RPMI8226 (cell line): ENCODE data around the gene ABTB2.
"Not testable (repeated sequence)": the region's sequence is repeated elsewhere in the genome, so short reads cannot be mapped to it uniquely, and the experiment has no call there.

Source experiments
- DNase-seq: peaks from one replicate; pipeline ENCODE4 v3.0.0-alpha.2; 2015

Gene ABTB2

GRCh38 chr11:34232807-34233206 lies 125.0 kb downstream of the ABTB2 start:
- DNase-seq, result no peak

GRCh38 chr11:34226210-34226609 lies 131.6 kb downstream of the ABTB2 start:
- no peak for DNase-seq

GRCh38 chr11:34225091-34225490 lies 132.7 kb downstream of the ABTB2 start:
- no peak for DNase-seq

GRCh38 chr11:34224434-34224966 lies 133.3 kb downstream of the ABTB2 start:
- no peak for DNase-seq

GRCh38 chr11:34223907-34224306 lies 133.9 kb downstream of the ABTB2 start:
- DNase-seq, result no peak

GRCh38 chr11:34223021-34223813 lies 134.6 kb downstream of the ABTB2 start:
- no peak for DNase-seq

- no peak for DNase-seq
Observed at GRCh38 chr11:34222030-34222429, 135.8 kb downstream of the ABTB2 start.

- no peak for DNase-seq
Observed at GRCh38 chr11:34219941-34220370, 137.9 kb downstream of the ABTB2 start.

GRCh38 chr11:34219279-34219678 lies 138.5 kb downstream of the ABTB2 start:
- DNase-seq, result no peak

- DNase-seq, result not testable (repeated sequence)
Observed at GRCh38 chr11:34218756-34219155, 139.1 kb downstream of the ABTB2 start.

GRCh38 chr11:34218067-34218466 lies 139.7 kb downstream of the ABTB2 start:
- DNase-seq, result no peak

- DNase-seq, result no peak
Observed at GRCh38 chr11:34216706-34217105, 141.1 kb downstream of the ABTB2 start.

- DNase-seq, result no peak
Observed at GRCh38 chr11:34215806-34216453, 141.9 kb downstream of the ABTB2 start.

GRCh38 chr11:34214961-34215805 lies 142.6 kb downstream of the ABTB2 start:
- DNase-seq, result no peak

- no peak for DNase-seq
Observed at GRCh38 chr11:34213366-34213765, 144.4 kb downstream of the ABTB2 start.

GRCh38 chr11:34212566-34212965 lies 145.2 kb downstream of the ABTB2 start:
- no peak for DNase-seq

- DNase-seq, result no peak
Observed at GRCh38 chr11:34209809-34210208, 148.0 kb downstream of the ABTB2 start.

GRCh38 chr11:34208266-34209135 lies 149.3 kb downstream of the ABTB2 start:
- DNase-seq, result no peak

GRCh38 chr11:34207487-34208180 lies 150.2 kb downstream of the ABTB2 start:
- DNase-seq, result no peak

GRCh38 chr11:34206407-34207300 lies 151.2 kb downstream of the ABTB2 start:
- no peak for DNase-seq
